ENCODE data around the gene CXorf38. TPM values are rescaled to one million over a fixed set of nuclear protein-coding genes. Genes with fewer than 3 reads are reported as not detected.
"Not testable (repeated sequence)": the region's sequence is repeated elsewhere in the genome, so short reads cannot be mapped to it uniquely, and the experiment has no call there.

Gene CXorf38
- total and polyA plus RNA-seq, 2 donors (not counting 1 experiment from before 2014, with no cell fraction given), result 26.4 to 28.1 TPM

DNA sequence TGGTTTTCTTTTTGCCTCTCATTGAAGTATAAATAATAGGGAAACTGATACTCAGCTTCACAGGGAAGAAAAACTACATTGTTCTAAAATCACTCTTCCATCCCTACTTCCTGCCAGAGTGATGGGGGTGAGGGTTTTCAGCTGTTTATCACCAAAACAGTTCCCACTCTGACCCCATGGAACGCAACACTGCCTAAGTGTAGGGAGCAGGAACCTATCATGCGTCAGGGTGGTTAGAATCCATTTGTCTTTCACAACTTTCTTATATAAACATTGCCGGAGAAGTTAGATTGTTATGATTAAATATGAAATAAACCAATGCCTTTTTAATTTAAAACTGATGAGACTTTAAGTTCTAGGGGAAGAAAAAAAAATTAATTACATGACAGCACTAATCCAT is 40.0 kb downstream of the CXorf38 start:
- CTCF ChIA-PET, result no interaction called here
- intact Hi-C loops (cut with micrococcal nuclease), result no loop called here

DNA sequence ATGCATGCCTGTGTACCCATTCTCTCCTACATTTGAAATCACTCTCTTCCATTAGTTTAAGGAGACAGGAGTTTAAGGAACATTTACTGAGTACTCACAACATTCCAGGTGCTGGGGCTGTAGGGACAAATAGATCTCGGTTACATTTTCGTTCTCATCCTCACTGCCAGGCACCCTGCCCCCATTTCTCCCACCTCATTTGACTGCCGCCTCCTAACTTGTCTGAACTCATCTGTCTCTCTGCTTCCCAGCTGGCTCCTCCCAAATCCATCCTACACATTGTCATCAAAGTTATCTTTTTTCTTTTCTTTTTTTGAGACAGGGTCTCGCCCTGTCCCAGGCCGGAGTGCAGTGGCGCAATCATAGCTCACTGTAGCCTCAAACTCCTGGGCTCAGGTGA is 43.9 kb downstream of the CXorf38 start:
- WGBS (ENCODE audit: insufficient coverage), result 100% methylated on average over 6 of the region's 6 CpGs
- no peak overlapping the region for H3K4me3 Mint-ChIP-seq
- intact Hi-C loops (cut with micrococcal nuclease), result no loop called here
- no peaks in the 10 kb centered on the region for H3K27me3 Mint-ChIP-seq
- H3K4me1 Mint-ChIP-seq, result no peaks in the 10 kb centered on the region
- TF ChIP-seq EZH2 (IDR thresholded peaks at IDR 0.05; ENCODE audit: borderline replicate concordance, insufficient read depth, low read depth, low read length, poor library complexity, severe bottlenecking), result no peak
- TF ChIP-seq, protein P1, sequence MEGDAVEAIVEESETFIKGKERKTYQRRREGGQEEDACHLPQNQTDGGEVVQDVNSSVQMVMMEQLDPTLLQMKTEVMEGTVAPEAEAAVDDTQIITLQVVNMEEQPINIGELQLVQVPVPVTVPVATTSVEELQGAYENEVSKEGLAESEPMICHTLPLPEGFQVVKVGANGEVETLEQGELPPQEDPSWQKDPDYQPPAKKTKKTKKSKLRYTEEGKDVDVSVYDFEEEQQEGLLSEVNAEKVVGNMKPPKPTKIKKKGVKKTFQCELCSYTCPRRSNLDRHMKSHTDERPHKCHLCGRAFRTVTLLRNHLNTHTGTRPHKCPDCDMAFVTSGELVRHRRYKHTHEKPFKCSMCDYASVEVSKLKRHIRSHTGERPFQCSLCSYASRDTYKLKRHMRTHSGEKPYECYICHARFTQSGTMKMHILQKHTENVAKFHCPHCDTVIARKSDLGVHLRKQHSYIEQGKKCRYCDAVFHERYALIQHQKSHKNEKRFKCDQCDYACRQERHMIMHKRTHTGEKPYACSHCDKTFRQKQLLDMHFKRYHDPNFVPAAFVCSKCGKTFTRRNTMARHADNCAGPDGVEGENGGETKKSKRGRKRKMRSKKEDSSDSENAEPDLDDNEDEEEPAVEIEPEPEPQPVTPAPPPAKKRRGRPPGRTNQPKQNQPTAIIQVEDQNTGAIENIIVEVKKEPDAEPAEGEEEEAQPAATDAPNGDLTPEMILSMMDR (IDR thresholded peaks at IDR 0.05), result no peak
- Histone ChIP-seq H2AFZ (ENCODE audit: insufficient read depth, low read depth, low read length, poor library complexity, severe bottlenecking) (no peak overlapping the region), H3K27me3 (replicated peaks in 1 of 4; ENCODE audit: control extremely low read depth in 1 of 4, control insufficient read depth in 3 of 4, insufficient read depth in 4 of 4, low read length in 3 of 4) (no peaks in the 10 kb centered on the region), H3K79me2 (ENCODE audit: control insufficient read depth, insufficient read depth, low read length) (no peaks in the 10 kb centered on the region), H3K4me3 (ENCODE audit: control extremely low read depth in 1 of 5, extremely low read depth in 1 of 5, insufficient read depth in 1 of 5, low read depth in 2 of 5, low read length in 4 of 5) (no peak overlapping the region), H3K9ac (ENCODE audit: low read length) (no peak overlapping the region), H4K20me1 (ENCODE audit: control insufficient read depth, insufficient read depth, low read length, poor library complexity, severe bottlenecking) (no peaks in the 10 kb centered on the region), H3K4me1 (ENCODE audit: control insufficient read depth in 2 of 2, insufficient read depth in 2 of 2, low read length in 2 of 2) (no peaks in the 10 kb centered on the region), H3K36me3 (replicated peaks in 1 of 2; ENCODE audit: control extremely low read depth in 1 of 2, control insufficient read depth in 1 of 2, extremely low read depth in 1 of 2, insufficient read depth in 2 of 2, low read length in 1 of 2) (peaks cover 0 to 21% of the 10 kb centered on the region in 2 experiments), H3K9me3 (ENCODE audit: control extremely low read depth in 1 of 3, control insufficient read depth in 2 of 3, insufficient read depth in 1 of 3, low read length in 2 of 3) (no peaks in the 10 kb centered on the region), H3K4me2 (replicated peaks; ENCODE audit: low read depth, low read length, poor library complexity, severe bottlenecking) (no peak overlapping the region), H3K27ac (ENCODE audit: low read length in 2 of 2) (no peak overlapping the region)
- DNase-seq, result no peak
- POLR2A ChIA-PET, result no interaction called here
- H3K27ac Mint-ChIP-seq, result no peak overlapping the region
- no peak for ATAC-seq (ENCODE audit: low read depth)
- CTCF ChIA-PET, result interaction anchor here (0.7 kb wide), 1 partner anchor 13 kb away, joined by 3 read pairs; no protein-coding TSS in a partner anchor
- H3K9me3 Mint-ChIP-seq (ENCODE audit: insufficient read depth), result no peaks in the 10 kb centered on the region

More for the DNA sequence above, 40.0 kb downstream of the CXorf38 start:
- Histone ChIP-seq H3K9ac (ENCODE audit: low read length) (no peak overlapping the region), H3K9me3 (ENCODE audit: control extremely low read depth in 1 of 3, control insufficient read depth in 2 of 3, insufficient read depth in 1 of 3, low read length in 2 of 3) (no peaks in the 10 kb centered on the region), H3K4me1 (ENCODE audit: control insufficient read depth in 2 of 2, insufficient read depth in 2 of 2, low read length in 2 of 2) (no peaks in the 10 kb centered on the region), H3K4me2 (replicated peaks; ENCODE audit: low read depth, low read length, poor library complexity, severe bottlenecking) (no peak overlapping the region), H3K4me3 (ENCODE audit: control extremely low read depth in 1 of 5, extremely low read depth in 1 of 5, insufficient read depth in 1 of 5, low read depth in 2 of 5, low read length in 4 of 5) (no peak overlapping the region), H4K20me1 (ENCODE audit: control insufficient read depth, insufficient read depth, low read length, poor library complexity, severe bottlenecking) (no peaks in the 10 kb centered on the region), H3K79me2 (ENCODE audit: control insufficient read depth, insufficient read depth, low read length) (no peaks in the 10 kb centered on the region), H3K36me3 (replicated peaks in 1 of 2; ENCODE audit: control extremely low read depth in 1 of 2, control insufficient read depth in 1 of 2, extremely low read depth in 1 of 2, insufficient read depth in 2 of 2, low read length in 1 of 2) (peaks cover 0 to 3% of the 10 kb centered on the region in 2 experiments), H3K27me3 (replicated peaks in 1 of 4; ENCODE audit: control extremely low read depth in 1 of 4, control insufficient read depth in 3 of 4, insufficient read depth in 4 of 4, low read length in 3 of 4) (no peaks in the 10 kb centered on the region), H2AFZ (ENCODE audit: insufficient read depth, low read depth, low read length, poor library complexity, severe bottlenecking) (no peak overlapping the region), H3K27ac (ENCODE audit: low read length in 2 of 2) (no peak overlapping the region)
- no CpG with 5 or more reads among the region's 3 CpGs for WGBS (ENCODE audit: insufficient coverage)
- no peak for ATAC-seq (ENCODE audit: low read depth)
- POLR2A ChIA-PET, result no interaction called here
- DNase-seq, result no peak
- H3K27me3 Mint-ChIP-seq, result no peaks in the 10 kb centered on the region
- H3K4me3 Mint-ChIP-seq, result no peak overlapping the region
- H3K4me1 Mint-ChIP-seq, result no peaks in the 10 kb centered on the region
- no peaks in the 10 kb centered on the region for H3K9me3 Mint-ChIP-seq (ENCODE audit: insufficient read depth)
- TF ChIP-seq, protein P1 (IDR thresholded peaks at IDR 0.05), result no peak
- TF ChIP-seq EZH2 (IDR thresholded peaks at IDR 0.05; ENCODE audit: borderline replicate concordance, insufficient read depth, low read depth, low read length, poor library complexity, severe bottlenecking), result no peak
- H3K27ac Mint-ChIP-seq, result no peak overlapping the region

DNA sequence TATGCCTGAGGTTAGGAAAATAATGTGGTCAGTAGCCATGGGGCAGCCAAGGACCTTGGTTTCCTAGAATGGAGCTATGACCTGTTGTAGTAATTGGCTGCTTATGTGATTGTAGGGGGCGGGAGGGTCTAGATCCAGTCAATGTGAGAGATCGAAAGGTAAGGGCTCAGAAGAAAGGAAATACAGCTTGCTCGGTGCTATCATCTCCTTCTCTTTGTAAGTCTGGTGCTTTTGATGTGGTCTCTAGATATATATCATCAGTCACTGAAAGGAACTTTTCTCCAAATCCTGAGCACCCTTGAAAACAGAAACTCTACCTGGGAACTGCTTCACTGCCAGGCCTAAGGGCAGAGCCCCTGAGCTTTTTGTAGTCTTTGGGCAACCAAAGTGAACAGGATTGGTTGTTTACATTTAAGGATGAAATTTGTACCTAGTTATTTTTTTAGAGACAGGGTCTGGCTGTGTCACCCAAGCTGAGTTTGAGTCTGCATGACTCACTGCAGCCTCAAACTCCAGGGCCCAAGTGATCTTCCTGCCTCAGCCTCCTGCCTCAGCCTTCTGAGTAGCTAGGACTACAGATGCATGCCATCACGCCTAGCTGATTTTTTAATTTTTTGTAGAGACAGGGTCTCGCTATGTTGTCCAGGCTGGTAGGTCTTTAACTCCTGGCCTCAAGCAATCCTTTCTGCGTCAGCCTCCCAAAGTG is 57.6 kb downstream of the CXorf38 start:
- ATAC-seq (ENCODE audit: low read depth); H3K27ac Mint-ChIP-seq; intact Hi-C loops (cut with micrococcal nuclease); H3K4me3 ChIP-seq (ENCODE audit: control extremely low read depth in 1 of 5, extremely low read depth in 1 of 5, insufficient read depth in 1 of 5, low read depth in 2 of 5, low read length in 4 of 5); H4K20me1 ChIP-seq (ENCODE audit: control insufficient read depth, insufficient read depth, low read length, poor library complexity, severe bottlenecking); H3K4me3 Mint-ChIP-seq; H3K9ac ChIP-seq (ENCODE audit: low read length); H3K9me3 ChIP-seq (ENCODE audit: control extremely low read depth in 1 of 3, control insufficient read depth in 2 of 3, insufficient read depth in 1 of 3, low read length in 2 of 3); H3K4me1 Mint-ChIP-seq; H2AFZ ChIP-seq (ENCODE audit: insufficient read depth, low read depth, low read length, poor library complexity, severe bottlenecking); H3K4me1 ChIP-seq (ENCODE audit: control insufficient read depth in 2 of 2, insufficient read depth in 2 of 2, low read length in 2 of 2); H3K4me2 ChIP-seq (replicated peaks; ENCODE audit: low read depth, low read length, poor library complexity, severe bottlenecking); H3K27me3 ChIP-seq (replicated peaks in 1 of 4; ENCODE audit: control extremely low read depth in 1 of 4, control insufficient read depth in 3 of 4, insufficient read depth in 4 of 4, low read length in 3 of 4); POLR2A ChIA-PET; H3K27me3 Mint-ChIP-seq; H3K9me3 Mint-ChIP-seq (ENCODE audit: insufficient read depth); CTCF ChIA-PET; H3K27ac ChIP-seq (ENCODE audit: low read length in 2 of 2); DNase-seq: not testable (repeated sequence)
- Histone ChIP-seq H3K79me2 (ENCODE audit: control insufficient read depth, insufficient read depth, low read length) (peaks cover 17% of the 10 kb centered on the region), H3K36me3 (replicated peaks in 1 of 2; ENCODE audit: control extremely low read depth in 1 of 2, control insufficient read depth in 1 of 2, extremely low read depth in 1 of 2, insufficient read depth in 2 of 2, low read length in 1 of 2) (peaks cover 0 to 20% of the 10 kb centered on the region in 2 experiments)
- WGBS (ENCODE audit: insufficient coverage), result no CpG with 5 or more reads among the region's 6 CpGs

All from B cell (primary cell).